GM21423 (cell line): ENCODE results near the gene MITF.

Experiments
- ATAC-seq: cut with Tn5 transposase; IDR thresholded peaks from one replicate; pipeline ENCODE4 v1.9.1; 2021; ENCODE audit warnings: mild to moderate bottlenecking, moderate library complexity; ENCODE audit not compliant: unreplicated experiment

The MITF gene

GRCh38 chr3:69941439-69942176 is 202.3 kb downstream of the MITF start:
- ATAC-seq: no peak

GRCh38 chr3:69944931-69945493 is 205.7 kb downstream of the MITF start:
- no peak for ATAC-seq

GRCh38 chr3:69948246-69948862 is 209.1 kb downstream of the MITF start:
- ATAC-seq: no peak

DNA sequence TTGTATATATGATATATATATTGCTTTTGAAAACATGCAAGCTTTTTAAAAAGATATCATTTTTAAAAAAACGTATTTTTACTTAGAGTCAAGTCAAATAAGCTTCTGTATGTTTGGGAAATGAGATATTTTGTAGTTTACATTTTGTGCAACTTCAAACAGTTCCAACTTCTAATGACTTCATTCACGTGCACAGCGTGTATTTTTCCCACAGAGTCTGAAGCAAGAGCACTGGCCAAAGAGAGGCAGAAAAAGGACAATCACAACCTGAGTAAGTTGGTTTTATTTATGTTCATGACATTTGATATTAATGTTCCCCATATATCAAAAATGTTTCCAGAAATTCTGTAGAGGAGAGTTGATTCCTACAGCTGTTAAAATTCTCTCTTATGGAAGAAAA is 212.4 kb downstream of the MITF start:
- no peak for ATAC-seq

DNA sequence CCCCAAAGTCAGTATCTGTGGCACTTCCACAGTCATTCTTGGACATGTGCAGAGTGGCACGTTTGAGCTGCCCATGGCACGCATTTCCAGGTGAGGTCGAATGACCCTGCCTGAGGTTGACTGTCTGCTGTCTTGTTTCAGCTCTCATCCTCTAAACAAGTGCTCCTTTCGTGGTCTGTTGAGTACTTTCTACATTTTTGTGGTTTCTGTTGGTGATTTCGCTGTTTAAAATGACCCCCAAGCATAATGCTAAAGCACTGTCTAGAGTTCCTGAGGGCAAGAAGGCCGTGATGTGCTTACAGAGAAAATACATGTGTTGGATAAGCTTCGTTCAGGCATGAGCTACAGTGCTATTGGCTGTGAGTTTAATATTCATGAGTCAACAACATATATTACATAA is 220.3 kb downstream of the MITF start:
- ATAC-seq: no peak

DNA sequence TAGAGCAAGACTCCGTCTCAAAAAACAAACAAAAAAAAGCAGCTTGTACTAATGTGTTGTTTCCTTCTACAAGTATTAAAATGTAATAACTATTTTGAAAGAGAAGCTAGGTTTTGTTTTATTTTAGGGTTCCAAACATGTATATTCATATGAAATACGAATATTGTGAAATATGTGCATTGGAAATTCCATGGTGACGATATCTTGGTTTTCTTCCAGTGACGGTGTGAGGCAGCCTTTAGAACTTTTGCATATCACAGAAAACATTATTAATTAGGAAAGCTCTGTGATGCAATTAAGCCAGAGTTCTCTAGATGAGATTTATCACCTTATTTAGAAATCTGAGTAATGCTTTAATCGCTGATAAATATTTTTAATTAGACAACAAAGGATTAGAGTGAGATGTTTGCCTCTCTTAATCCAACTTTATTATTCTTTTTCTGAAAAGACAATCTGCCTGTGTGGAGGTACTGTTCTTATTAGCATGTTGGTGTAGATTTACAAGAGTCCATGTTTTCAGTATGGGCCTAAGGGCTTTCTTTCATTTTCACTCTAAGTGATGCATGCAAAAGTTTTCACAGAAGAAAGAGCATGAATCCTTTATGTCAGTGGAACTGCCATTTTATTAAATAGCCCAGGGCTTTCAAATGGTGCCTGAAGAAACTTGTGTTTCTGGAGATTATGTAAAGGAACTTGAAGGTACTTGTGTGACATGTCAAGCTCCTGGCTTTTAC is 222.6 kb downstream of the MITF start:
- ATAC-seq: no peak

DNA sequence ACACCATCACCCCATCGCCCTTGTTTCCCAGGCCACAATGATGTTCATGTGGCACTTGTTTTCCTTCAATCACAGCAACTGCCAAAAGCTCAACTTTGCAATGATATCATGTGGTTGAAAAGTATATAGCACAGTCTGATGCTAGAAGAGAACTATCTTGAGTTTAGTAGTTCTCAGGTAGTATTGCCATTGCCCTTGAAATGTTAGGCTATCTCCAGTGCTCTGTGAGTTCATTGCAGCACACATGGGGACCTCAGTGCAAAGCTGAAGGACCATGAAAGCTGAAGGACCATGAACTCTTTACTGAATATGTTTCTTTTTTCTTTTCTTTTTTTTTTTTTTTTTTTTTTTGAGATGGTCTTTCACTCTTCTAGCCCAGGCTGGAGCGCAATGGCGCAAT is 224.4 kb downstream of the MITF start:
- no peak for ATAC-seq

GRCh38 chr3:69967156-69967555 is 227.9 kb downstream of the MITF start:
- no peak for ATAC-seq

DNA sequence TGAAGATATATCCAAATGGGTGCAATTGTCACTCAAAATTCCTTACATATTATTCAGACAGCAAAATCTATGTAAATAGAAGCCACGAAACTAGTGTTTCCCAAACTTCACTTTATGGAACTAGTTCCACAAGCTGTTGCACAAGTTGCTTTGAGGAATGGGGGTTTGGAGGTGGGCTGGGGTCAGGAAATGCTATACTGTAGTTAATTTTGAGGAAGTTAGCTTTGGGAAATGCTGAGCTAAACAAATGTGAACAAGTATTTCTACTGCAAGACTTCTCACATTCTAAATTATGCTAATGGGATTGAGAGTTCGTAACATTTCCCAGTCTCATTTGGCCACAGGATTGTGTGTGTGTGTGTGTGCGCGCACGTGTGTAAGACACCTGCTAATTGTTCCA is 231.6 kb downstream of the MITF start:
- ATAC-seq: no peak

GRCh38 chr3:69972672-69973071 is 233.4 kb downstream of the MITF start:
- no peak for ATAC-seq

GRCh38 chr3:69976021-69976420 is 236.8 kb downstream of the MITF start:
- ATAC-seq: no peak

- no peak for ATAC-seq
Observed at GRCh38 chr3:69983546-69984265, 244.4 kb downstream of the MITF start.

DNA sequence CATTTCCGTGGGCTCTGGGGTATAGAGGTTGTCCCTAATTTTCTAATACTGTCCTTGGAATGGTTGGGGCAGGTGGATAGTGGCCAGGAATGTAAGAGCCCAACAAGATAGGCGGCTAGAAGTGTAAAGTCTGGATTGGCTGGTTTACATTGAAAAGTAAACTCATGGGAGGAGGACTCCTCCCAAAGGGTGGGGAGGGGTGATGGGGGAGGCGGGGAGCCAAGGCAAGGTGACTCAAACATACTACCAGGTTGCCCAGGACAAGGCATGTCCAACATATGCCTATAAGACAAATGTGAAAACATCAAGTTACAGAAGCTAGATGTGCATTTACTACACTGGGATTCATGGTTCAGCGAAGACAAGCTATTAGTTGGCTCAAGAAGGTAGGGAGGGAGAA is 246.0 kb downstream of the MITF start:
- ATAC-seq: no peak

- no peak for ATAC-seq
Observed at GRCh38 chr3:69986419-69986818, 247.2 kb downstream of the MITF start.

- no peak for ATAC-seq
Observed at GRCh38 chr3:69987833-69988232, 248.6 kb downstream of the MITF start.

DNA sequence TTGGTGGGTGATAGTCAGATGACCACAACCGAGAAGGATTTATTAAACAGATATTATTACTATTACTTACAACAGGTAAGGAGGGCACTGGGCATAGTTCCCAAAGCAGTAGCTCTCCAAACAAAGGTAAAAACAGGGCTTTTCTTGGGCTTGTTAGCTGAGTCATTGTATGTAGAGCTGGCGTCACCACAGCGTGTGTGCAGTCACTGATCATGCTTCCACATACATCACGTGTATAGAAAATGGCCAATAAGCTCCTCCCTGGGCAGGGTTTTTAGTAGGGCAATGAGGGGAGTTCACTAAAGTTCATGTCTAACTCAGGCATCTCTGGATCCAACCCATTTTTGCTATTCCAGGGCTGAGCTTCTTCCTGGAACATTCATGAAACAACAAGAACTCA is 254.5 kb downstream of the MITF start:
- ATAC-seq: no peak

- no peak for ATAC-seq
Observed at GRCh38 chr3:69994919-69995318, 255.7 kb downstream of the MITF start.

GRCh38 chr3:69997631-69998307 is 258.5 kb downstream of the MITF start:
- ATAC-seq: no peak

GRCh38 chr3:69998759-69999139 is 259.5 kb downstream of the MITF start:
- no peak for ATAC-seq

DNA sequence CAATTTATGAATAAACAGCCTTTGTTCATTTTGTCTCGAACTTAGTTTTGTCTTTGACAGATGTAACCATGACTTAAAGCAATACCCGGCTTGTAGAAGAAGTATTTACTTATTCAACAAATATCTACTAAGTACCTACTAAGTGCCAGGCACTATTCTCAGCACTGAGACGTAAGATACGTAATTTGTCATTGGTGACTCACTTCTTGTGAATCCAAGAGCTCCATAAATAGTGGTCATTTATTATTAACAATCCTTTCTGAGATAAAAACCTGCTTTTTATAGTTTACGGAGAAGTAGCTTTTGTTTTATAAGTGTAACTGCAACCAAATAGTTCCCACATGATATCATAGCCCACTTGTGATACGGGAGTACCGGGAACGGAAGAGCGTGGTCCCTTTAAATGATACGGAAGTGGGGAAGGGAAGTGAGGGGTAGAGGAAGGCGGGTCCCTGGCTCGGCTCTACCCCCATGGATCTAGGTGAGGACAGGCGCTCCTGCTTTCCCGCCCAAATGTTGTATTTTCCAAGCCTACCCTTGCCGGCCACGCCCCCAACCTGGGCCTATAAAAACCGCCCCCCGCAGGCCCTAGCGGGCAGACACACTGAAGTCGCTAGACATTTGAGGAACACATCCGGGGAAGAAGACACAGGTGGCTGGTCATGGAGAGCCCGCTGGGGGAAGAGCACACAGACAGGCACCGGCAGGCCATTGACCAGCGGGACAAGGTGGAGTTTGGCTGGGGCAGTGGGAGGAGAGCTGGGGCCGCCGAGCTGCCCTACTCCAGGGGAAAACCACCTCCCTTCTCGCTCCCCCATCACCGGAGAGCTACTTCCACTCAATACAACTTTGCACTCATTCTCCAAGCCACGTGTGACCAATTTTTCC is 260.1 kb downstream of the MITF start, which contains the start of gene SAMMSON:
Gene SAMMSON, plus strand, starts transcription at position 594 of the 888 bp plus-strand sequence.
- no peak for ATAC-seq
